Testis (tissue), 2 donors: ENCODE results near the gene APCDD1L.

Experiments used
- POLR2A ChIP-seq: fragments of 450-650 bp; IDR thresholded peaks from one replicate; pipeline ENCODE4 v1.6.1; 2017; ENCODE audit warnings: antibody characterized with exemption, mild to moderate bottlenecking, moderate library complexity
- TF ChIP-seq, protein P1 (sequence below), 3 experiments: fragments of 450-650 bp in 2 of 3; fragments of 200-600 bp in 1 of 3; sonication (generic) in 1 of 3; IDR thresholded peaks; one replicate each; pipeline ENCODE4 v1.5.1; 2016 to 2019; ENCODE audit warnings: antibody characterized with exemption in 3 of 3, mild to moderate bottlenecking in 2 of 3, moderate library complexity in 1 of 3

DNA sequence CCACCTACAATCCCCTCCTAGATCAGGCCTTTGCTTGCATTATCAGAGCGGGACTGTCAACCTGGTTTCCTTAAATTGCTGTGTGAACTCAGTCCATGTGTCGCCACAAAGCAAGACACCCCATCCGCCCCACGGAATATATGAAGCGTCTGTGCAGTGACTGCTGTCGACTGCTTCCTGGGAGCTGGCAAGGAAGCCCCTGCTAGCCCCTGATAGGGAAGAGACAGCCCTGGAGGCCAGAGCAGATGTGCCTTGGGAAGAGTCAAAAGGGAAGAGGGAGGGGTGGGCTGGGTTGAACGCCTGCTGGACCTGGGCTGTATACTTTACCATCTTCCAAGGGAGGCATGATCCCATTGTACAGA, 44.1 kb upstream of the APCDD1L start:
- TF ChIP-seq, protein P1, sequence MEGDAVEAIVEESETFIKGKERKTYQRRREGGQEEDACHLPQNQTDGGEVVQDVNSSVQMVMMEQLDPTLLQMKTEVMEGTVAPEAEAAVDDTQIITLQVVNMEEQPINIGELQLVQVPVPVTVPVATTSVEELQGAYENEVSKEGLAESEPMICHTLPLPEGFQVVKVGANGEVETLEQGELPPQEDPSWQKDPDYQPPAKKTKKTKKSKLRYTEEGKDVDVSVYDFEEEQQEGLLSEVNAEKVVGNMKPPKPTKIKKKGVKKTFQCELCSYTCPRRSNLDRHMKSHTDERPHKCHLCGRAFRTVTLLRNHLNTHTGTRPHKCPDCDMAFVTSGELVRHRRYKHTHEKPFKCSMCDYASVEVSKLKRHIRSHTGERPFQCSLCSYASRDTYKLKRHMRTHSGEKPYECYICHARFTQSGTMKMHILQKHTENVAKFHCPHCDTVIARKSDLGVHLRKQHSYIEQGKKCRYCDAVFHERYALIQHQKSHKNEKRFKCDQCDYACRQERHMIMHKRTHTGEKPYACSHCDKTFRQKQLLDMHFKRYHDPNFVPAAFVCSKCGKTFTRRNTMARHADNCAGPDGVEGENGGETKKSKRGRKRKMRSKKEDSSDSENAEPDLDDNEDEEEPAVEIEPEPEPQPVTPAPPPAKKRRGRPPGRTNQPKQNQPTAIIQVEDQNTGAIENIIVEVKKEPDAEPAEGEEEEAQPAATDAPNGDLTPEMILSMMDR (IDR thresholded peaks at IDR 0.05): no peak
- no peak for TF ChIP-seq POLR2A
